Right lobe of liver (tissue), 4 donors: ENCODE measurements around the gene CLDN5.

Source experiments
- POLR2A ChIP-seq: fragments of 450-650 bp; IDR thresholded peaks from one replicate; pipeline ENCODE4 v1.6.1; 2017; ENCODE audit warnings: antibody characterized with exemption, mild to moderate bottlenecking
- TF ChIP-seq, protein P1 (sequence below), 4 donors: fragments of 200-600 bp in 3 of 4; fragments of 450-650 bp in 1 of 4; IDR thresholded peaks; one replicate each; pipeline versions ENCODE4 v1.5.1 to v1.8.0; 2016 to 2022; ENCODE audit warnings: antibody characterized with exemption in 4 of 4, mild to moderate bottlenecking in 2 of 4
- donor health status: DM: no; HTN: no; CAD: no.
- donor health status: DM: no; HTN: no; CAD: no.
- donor health status: DM: no; HTN: yes; CAD: no.

DNA sequence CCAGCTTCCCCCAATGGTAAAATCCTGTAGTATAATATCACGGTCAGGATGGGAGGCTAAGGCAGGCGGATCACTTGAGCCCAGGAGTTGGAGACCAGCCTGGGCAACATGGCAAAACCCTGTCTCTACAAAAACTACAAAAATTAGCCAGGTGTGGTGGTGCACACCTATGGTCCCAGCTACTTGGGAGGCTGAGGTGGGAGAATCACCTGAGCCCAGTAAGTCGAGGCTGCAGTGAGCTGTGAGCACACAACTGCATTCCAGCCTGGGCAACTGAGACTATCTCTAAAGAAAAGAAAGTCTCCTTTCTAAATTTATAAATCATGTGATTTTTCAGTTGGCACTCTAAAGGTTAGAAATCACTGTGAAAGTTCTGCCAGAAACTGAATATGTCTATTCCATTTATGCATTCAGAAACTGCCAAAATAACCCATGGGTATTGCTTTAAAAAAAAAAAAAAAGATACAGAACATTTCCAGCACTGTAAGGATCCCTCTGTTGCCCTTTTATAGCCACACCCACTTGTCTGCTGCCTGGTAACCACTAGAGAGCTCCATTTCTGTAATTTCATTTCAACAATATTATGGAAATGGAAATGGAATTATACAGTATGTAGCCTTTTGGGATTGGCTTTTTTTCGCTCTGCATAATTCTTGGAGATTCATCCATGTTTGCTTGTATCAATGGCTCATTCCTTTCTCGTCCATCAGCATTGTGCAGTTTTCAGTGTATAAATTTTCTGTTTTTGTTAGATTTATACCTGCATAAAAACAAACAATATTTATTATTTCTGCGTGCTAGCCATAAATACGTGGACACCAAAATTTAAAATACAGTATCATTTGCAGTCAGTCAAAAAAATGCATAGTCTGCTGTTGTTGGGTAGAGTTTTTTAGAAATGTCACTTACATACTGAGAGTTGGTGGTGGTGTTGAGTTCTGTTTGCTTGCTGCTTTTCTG, 35.0 kb downstream of the CLDN5 start:
- TF ChIP-seq, protein P1, sequence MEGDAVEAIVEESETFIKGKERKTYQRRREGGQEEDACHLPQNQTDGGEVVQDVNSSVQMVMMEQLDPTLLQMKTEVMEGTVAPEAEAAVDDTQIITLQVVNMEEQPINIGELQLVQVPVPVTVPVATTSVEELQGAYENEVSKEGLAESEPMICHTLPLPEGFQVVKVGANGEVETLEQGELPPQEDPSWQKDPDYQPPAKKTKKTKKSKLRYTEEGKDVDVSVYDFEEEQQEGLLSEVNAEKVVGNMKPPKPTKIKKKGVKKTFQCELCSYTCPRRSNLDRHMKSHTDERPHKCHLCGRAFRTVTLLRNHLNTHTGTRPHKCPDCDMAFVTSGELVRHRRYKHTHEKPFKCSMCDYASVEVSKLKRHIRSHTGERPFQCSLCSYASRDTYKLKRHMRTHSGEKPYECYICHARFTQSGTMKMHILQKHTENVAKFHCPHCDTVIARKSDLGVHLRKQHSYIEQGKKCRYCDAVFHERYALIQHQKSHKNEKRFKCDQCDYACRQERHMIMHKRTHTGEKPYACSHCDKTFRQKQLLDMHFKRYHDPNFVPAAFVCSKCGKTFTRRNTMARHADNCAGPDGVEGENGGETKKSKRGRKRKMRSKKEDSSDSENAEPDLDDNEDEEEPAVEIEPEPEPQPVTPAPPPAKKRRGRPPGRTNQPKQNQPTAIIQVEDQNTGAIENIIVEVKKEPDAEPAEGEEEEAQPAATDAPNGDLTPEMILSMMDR (IDR thresholded peaks at IDR 0.05) = peak in 2 of 4 donors; percentile 12 to 19
- no peak for TF ChIP-seq POLR2A
